Thyroid gland (tissue), 4 donors: ENCODE measurements around the gene AKAP5.

Experiments
- CTCF ChIP-seq, 6 experiments: fragments of 200-600 bp in 3 of 6; fragments of 450-650 bp in 3 of 6; sonication (generic) in 3 of 6; IDR thresholded peaks; one replicate each; pipeline ENCODE4 v1.5.1; 2016 to 2019; ENCODE audit warnings: antibody characterized with exemption in 6 of 6, mild to moderate bottlenecking in 2 of 6, inconsistent platforms in 1 of 6, moderate library complexity in 1 of 6
- POLR2A ChIP-seq, 2 donors: fragments of 450-650 bp; IDR thresholded peaks; one replicate each; pipeline ENCODE4 v1.6.1; 2017; ENCODE audit warnings: antibody characterized with exemption in 2 of 2, mild to moderate bottlenecking in 2 of 2, moderate library complexity in 1 of 2

DNA sequence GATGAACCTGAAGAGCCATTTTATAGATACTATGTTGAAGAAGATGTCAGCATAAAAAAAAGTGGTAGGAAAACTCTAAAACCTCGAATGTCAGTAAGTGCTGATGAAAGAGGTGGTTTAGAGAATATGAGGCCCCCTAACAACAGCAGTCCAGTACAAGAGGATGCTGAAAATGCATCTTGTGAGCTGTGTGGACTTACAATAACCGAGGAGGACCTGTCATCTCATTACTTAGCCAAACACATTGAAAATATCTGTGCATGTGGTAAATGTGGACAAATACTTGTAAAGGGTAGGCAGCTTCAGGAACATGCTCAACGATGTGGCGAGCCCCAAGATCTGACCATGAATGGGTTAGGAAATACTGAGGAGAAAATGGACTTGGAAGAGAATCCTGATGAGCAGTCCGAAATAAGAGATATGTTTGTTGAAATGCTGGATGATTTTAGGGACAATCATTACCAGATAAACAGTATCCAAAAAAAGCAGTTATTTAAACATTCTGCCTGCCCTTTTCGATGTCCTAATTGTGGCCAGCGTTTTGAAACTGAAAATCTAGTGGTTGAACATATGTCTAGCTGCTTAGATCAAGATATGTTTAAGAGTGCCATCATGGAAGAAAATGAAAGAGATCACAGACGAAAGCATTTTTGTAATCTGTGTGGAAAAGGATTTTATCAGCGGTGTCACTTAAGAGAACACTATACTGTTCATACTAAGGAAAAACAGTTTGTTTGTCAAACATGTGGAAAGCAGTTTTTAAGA lies 57.5 kb downstream of the AKAP5 start:
- TF ChIP-seq CTCF (IDR thresholded peaks at IDR 0.05) = no peak
- no peak for TF ChIP-seq POLR2A (IDR thresholded peaks at IDR 0.05)
